OCI-LY3 (cell line): ENCODE results near the gene MKLN1.
"Not testable (repeated sequence)": the region's sequence is repeated elsewhere in the genome, so short reads cannot be mapped to it uniquely, and the experiment has no call there.

Experiments used
- EZH2phosphoT487 ChIP-seq: fragments of 200-600 bp; shearing (Covaris generic); IDR thresholded peaks from 2 replicates; pipeline ENCODE4 v1.6.1; 2018; ENCODE audit warnings: antibody characterized with exemption, mixed run types, low read depth
- TF ChIP-seq, protein P1 (sequence below): fragments of 200-600, 300-600 bp; sonication (generic); IDR thresholded peaks from 2 replicates; pipeline ENCODE4 v1.5.1; 2014; ENCODE audit warnings: antibody characterized with exemption, low read length, low read depth

DNA sequence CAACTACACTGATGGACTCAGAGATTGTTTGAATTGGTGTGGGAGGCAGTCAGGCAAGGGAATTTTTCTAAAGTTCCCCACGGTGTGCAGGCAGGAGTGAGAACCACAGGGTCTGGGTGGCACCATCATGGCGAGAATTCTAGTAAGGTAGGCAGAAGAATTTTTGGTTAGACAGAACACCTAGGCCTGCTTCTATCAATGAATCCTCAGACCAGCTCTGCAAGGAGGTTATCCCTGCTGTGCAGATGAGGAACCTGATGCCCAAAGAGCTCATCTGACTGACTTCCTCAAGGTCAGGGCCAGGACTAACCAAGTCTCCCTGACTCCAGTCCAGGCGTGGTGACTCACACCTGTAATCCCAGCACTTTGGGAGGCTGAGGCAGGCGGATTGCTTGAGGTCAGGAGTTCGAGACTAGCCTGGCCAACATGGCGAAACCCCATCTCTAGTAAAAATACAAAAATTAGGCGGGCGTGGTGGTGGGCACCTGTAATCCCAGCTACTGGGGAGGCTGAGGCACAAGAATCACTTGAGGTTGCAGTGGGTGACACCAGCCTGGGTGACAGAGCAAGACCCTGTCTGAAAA is 177.5 kb downstream of the MKLN1 start:
- TF ChIP-seq, protein P1, sequence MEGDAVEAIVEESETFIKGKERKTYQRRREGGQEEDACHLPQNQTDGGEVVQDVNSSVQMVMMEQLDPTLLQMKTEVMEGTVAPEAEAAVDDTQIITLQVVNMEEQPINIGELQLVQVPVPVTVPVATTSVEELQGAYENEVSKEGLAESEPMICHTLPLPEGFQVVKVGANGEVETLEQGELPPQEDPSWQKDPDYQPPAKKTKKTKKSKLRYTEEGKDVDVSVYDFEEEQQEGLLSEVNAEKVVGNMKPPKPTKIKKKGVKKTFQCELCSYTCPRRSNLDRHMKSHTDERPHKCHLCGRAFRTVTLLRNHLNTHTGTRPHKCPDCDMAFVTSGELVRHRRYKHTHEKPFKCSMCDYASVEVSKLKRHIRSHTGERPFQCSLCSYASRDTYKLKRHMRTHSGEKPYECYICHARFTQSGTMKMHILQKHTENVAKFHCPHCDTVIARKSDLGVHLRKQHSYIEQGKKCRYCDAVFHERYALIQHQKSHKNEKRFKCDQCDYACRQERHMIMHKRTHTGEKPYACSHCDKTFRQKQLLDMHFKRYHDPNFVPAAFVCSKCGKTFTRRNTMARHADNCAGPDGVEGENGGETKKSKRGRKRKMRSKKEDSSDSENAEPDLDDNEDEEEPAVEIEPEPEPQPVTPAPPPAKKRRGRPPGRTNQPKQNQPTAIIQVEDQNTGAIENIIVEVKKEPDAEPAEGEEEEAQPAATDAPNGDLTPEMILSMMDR: not testable (repeated sequence)
- TF ChIP-seq EZH2phosphoT487: not testable (repeated sequence)
